HG02623 (cell line): ENCODE measurements around the gene MISFA.
"Not testable (repeated sequence)": the region's sequence is repeated elsewhere in the genome, so short reads cannot be mapped to it uniquely, and the experiment has no call there.

Experiments used
- ATAC-seq: cut with Tn5 transposase; IDR thresholded peaks from one replicate; pipeline ENCODE4 v1.9.1; 2021; ENCODE audit warnings: moderate library complexity; ENCODE audit not compliant: unreplicated experiment

MISFA gene

GRCh38 chr11:18599739-18600230 is at the start of gene MISFA:
Gene MISFA (plus strand): TSS chr11:18599789. CDS start chr11:18599929, 140 bp downstream.
- ATAC-seq = no peak

- ATAC-seq = no peak
Observed at GRCh38 chr11:18563090-18563730, 36.4 kb upstream of the MISFA start.

GRCh38 chr11:18564149-18564548 is 35.4 kb upstream of the MISFA start:
- no peak for ATAC-seq

GRCh38 chr11:18566406-18566805 is 33.2 kb upstream of the MISFA start:
- ATAC-seq = no peak

DNA sequence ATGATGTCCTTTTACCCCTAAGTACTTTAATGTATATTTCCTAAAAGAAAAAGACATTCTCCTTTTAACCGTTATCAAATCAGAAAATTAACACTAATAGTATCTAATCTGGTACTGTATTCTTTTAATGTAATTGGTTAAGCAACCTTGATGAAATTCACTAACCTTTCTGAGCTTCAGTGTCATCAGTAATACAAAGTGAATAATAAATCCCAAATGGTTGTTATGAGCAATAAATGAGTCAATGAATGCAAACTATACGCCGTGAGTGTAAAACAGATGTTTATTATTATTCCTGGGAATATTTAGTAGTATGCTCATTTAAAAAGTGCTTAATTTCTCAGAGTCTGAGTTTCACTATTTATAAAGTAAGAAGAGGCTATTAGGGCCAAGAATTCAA is 32.5 kb upstream of the MISFA start:
- ATAC-seq = no peak

DNA sequence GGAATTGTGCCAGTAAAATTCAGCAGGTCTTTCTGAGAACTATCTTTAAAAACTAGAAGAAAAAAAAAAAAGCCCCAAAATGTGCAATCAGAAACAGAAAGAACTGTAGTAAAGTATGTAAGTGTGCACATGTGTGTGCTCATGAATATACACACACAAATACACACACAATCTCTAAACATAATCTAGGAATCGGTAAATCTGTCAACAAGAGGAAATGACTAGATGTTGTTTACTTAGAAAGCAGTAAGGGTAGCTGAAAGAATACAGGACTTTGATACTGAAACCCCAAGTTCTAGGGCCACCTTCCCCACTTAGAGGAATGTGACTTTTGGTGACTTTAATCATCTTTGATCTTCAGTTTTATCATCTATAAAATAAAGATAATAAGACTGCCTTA is 24.2 kb upstream of the MISFA start:
- ATAC-seq = no peak

GRCh38 chr11:18578975-18579598 is 20.5 kb upstream of the MISFA start:
- ATAC-seq = no peak

- ATAC-seq = no peak
Observed at GRCh38 chr11:18580113-18580766, 19.3 kb upstream of the MISFA start.

DNA sequence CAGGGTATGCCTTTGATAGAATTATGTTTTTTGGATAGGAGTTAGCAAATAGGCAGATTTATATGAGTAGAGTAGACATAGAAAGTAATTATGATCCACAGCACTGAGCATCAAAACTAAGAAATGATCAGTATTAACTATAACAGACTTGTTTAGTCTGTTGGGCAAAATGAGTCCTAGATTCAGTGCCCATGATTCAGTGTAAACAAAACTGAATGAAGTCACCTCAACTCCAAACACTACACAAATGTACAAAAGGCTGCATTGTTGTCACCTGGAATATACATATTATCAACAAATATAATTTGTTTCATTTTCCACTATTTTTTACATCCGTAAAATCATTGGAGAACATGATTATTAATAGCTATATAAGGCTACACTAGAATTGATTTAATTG is 17.8 kb upstream of the MISFA start:
- no peak for ATAC-seq

GRCh38 chr11:18588297-18589252 is 11.0 kb upstream of the MISFA start, which contains the start of gene UEVLD:
Gene UEVLD (minus strand): TSS chr11:18588734. CDS start chr11:18588654, 80 bp downstream.
- ATAC-seq = peak; percentile 73

DNA sequence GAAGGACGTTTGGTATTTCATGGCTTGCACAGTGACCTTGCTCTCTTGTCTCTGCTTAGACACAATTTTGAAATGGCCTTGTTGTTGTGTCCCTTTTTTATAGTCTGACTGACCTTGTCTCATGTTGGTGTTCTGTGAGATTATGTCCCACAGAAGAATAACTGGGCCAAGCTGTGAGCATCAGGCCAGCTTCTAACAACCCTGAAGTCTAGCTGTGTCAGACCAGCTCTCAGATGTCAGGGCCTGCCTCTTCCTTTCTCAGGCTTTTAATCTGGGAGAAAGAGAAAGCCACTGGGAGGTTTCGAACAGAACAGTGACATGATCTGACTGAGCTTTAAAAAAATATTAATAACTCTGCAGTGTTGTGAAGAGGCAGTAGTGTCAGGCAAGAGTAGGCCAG is 9.0 kb upstream of the MISFA start:
- ATAC-seq = no peak

GRCh38 chr11:18594088-18594487 is 5.5 kb upstream of the MISFA start:
- ATAC-seq = not testable (repeated sequence)

GRCh38 chr11:18594999-18595749 is 4.4 kb upstream of the MISFA start:
- ATAC-seq = no peak

GRCh38 chr11:18600915-18601569 is 1.5 kb downstream of the MISFA start:
- no peak for ATAC-seq

DNA sequence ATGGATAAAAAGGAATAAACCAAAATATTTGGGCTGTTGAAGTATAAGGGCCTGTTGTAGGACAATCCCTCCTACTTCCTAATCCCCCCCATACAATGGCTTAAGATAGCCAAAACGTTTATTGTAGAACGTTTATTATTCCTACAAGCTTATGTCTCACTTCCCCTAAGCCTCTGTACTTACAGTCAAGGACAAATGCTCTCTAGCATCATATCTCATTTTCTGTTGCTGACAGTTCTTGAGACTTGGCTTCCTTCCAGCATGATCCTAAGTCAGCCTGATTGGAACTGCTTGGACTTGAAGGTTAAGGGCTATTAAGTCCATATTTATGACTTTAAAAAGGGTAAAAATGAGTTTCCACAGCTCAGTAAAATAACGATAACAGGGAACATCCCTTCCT is 8.8 kb downstream of the MISFA start:
- ATAC-seq = no peak

GRCh38 chr11:18611196-18611595 is 11.6 kb downstream of the MISFA start:
- ATAC-seq = no peak

- no peak for ATAC-seq
Observed at GRCh38 chr11:18612394-18612793, 12.8 kb downstream of the MISFA start.

GRCh38 chr11:18614667-18615066 is 15.1 kb downstream of the MISFA start:
- ATAC-seq = no peak

- peak; percentile 84 for ATAC-seq
Observed at GRCh38 chr11:18615628-18616392, 16.2 kb downstream of the MISFA start.
